DOHH2 (cell line): ENCODE measurements around the gene PLEKHM3.

ENCODE experiments used
- H3F3A ChIP-seq: fragments of 200-600 bp; sonication (generic), shearing (Covaris generic); 2 replicates; pipeline ENCODE4 v1.6.0; 2016; ENCODE audit warnings: antibody characterized with exemption, mild to moderate bottlenecking; ENCODE audit not compliant: control insufficient read depth, insufficient read depth
- H3K27ac ChIP-seq: fragments of 200-600 bp; sonication (generic); 2 replicates; pipeline ENCODE4 v1.5.1; 2014; ENCODE audit warnings: low read depth, mild to moderate bottlenecking, low read length, moderate library complexity
- H3K27me3 ChIP-seq: fragments of 200-600 bp; sonication (generic); 2 replicates; pipeline ENCODE4 v1.6.1; 2014; ENCODE audit warnings: mild to moderate bottlenecking, low read length, mixed read lengths; ENCODE audit not compliant: control insufficient read depth
- H3K36me3 ChIP-seq: fragments of 200-600 bp; sonication (generic); 2 replicates; pipeline ENCODE4 v1.6.1; 2014; ENCODE audit warnings: mild to moderate bottlenecking, low read length, moderate library complexity, mixed read lengths; ENCODE audit not compliant: control insufficient read depth
- H3K4me1 ChIP-seq: fragments of 200-600 bp; sonication (generic); 2 replicates; pipeline ENCODE4 v1.6.1; 2014; ENCODE audit warnings: mild to moderate bottlenecking, low read length, mixed read lengths; ENCODE audit not compliant: control insufficient read depth
- H3K4me2 ChIP-seq: fragments of 200-600 bp; sonication (generic); 2 replicates; pipeline ENCODE4 v1.6.0; 2014; ENCODE audit warnings: mild to moderate bottlenecking, low read length, moderate library complexity
- H3K4me3 ChIP-seq: fragments of 200-600 bp; sonication (generic); 2 replicates; pipeline ENCODE4 v1.5.1; 2014; ENCODE audit warnings: mild to moderate bottlenecking, low read length, mixed read lengths
- H3K79me2 ChIP-seq: fragments of 200-600 bp; sonication (generic); 2 replicates; pipeline ENCODE4 v1.6.1; 2014; ENCODE audit warnings: mild to moderate bottlenecking, low read length, mixed read lengths; ENCODE audit not compliant: control insufficient read depth
- H3K9me2 ChIP-seq: fragments of 200-600 bp; sonication (generic); replicated peaks from 2 replicates; pipeline ENCODE4 v1.6.1; 2014; ENCODE audit warnings: mild to moderate bottlenecking, low read length, mixed read lengths; ENCODE audit not compliant: control insufficient read depth
- H3K9me3 ChIP-seq: fragments of 200-600 bp; sonication (generic); 2 replicates; pipeline ENCODE4 v1.6.1; 2014; ENCODE audit warnings: antibody characterized with exemption, low read length, mixed read lengths; ENCODE audit not compliant: control insufficient read depth, insufficient read depth
- H4K20me1 ChIP-seq: fragments of 200-600 bp; sonication (generic); 2 replicates; pipeline ENCODE4 v1.6.0; 2014; ENCODE audit warnings: low read depth, mild to moderate bottlenecking, antibody characterized with exemption, low read length, moderate library complexity; ENCODE audit not compliant: control insufficient read depth, insufficient read depth
- CTCF ChIP-seq: fragments of 200-600 bp; sonication (generic); IDR thresholded peaks from one replicate; pipeline ENCODE4 v1.5.1; 2014; ENCODE audit warnings: antibody characterized with exemption, mild to moderate bottlenecking, low read depth, low read length; ENCODE audit not compliant: poor library complexity, severe bottlenecking
- EZH2phosphoT487 ChIP-seq: fragments of 200-600 bp; sonication (generic); IDR thresholded peaks from 2 replicates; pipeline ENCODE4 v1.6.1; 2017; ENCODE audit warnings: borderline replicate concordance, mild to moderate bottlenecking, antibody characterized with exemption, low read length, moderate library complexity, mixed read lengths

Gene PLEKHM3

GRCh38 chr2:207932106-207932505 is 93.2 kb downstream of the PLEKHM3 start:
- Histone ChIP-seq H3K27ac (no peak overlapping the region), H3K9me2 (no peaks in the 10 kb centered on the region)
- TF ChIP-seq EZH2phosphoT487 (no peak), CTCF (no peak)

DNA sequence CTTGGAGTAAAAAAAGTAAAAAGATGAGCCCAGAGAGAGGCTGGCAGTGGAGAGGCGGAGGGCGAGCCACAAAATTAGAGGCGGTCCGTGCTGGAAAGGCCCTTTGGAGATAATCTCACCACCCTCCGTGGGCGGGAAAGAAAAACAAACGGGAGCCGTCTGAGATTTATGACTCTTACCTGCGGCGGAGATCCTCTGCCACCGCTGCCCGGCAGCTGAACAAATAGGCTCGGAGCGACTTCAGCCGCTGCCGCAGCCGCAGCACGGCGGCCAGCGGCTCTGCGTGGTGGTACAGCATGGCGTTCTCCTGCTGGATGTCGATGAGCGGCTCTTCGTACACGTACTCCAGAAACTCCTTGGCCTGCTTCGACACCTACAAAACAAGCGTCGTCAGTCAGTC is 94.6 kb downstream of the PLEKHM3 start:
- H3K9me2 ChIP-seq, result no peaks in the 10 kb centered on the region
- H3K27me3 ChIP-seq, result no peaks in the 10 kb centered on the region
- no peaks in the 10 kb centered on the region for H3K79me2 ChIP-seq
- no peak overlapping the region for H3K27ac ChIP-seq
- H3K4me2 ChIP-seq, result no peak overlapping the region
- H4K20me1 ChIP-seq, result no peaks in the 10 kb centered on the region
- no peaks in the 10 kb centered on the region for H3K9me3 ChIP-seq
- H3K36me3 ChIP-seq, result no peaks in the 10 kb centered on the region
- no peaks in the 10 kb centered on the region for H3K4me1 ChIP-seq
- no peak overlapping the region for H3K4me3 ChIP-seq
- H3F3A ChIP-seq, result no peaks in the 10 kb centered on the region
- no peak for TF ChIP-seq EZH2phosphoT487
- no peak for TF ChIP-seq CTCF

More at GRCh38 chr2:207932106-207932505, 93.2 kb downstream of the PLEKHM3 start:
- no peaks in the 10 kb centered on the region for H3K36me3 ChIP-seq
- H4K20me1 ChIP-seq, result no peaks in the 10 kb centered on the region
- no peaks in the 10 kb centered on the region for H3K4me1 ChIP-seq
- no peaks in the 10 kb centered on the region for H3K79me2 ChIP-seq
- H3K9me3 ChIP-seq, result no peaks in the 10 kb centered on the region
- H3K27me3 ChIP-seq, result no peaks in the 10 kb centered on the region
- H3K4me2 ChIP-seq, result no peak overlapping the region
- H3F3A ChIP-seq, result no peaks in the 10 kb centered on the region
- no peak overlapping the region for H3K4me3 ChIP-seq

- Histone ChIP-seq H3K4me2 (no peak overlapping the region), H3K4me3 (no peak overlapping the region), H3K9me3 (no peaks in the 10 kb centered on the region), H3K9me2 (no peaks in the 10 kb centered on the region), H3K36me3 (no peaks in the 10 kb centered on the region), H4K20me1 (no peaks in the 10 kb centered on the region), H3K27ac (no peak overlapping the region), H3K27me3 (no peaks in the 10 kb centered on the region), H3K4me1 (no peaks in the 10 kb centered on the region), H3K79me2 (no peaks in the 10 kb centered on the region), H3F3A (no peaks in the 10 kb centered on the region)
- TF ChIP-seq EZH2phosphoT487, result no peak
- no peak for TF ChIP-seq CTCF
Observed at GRCh38 chr2:207929923-207930322, 95.4 kb downstream of the PLEKHM3 start.

DNA sequence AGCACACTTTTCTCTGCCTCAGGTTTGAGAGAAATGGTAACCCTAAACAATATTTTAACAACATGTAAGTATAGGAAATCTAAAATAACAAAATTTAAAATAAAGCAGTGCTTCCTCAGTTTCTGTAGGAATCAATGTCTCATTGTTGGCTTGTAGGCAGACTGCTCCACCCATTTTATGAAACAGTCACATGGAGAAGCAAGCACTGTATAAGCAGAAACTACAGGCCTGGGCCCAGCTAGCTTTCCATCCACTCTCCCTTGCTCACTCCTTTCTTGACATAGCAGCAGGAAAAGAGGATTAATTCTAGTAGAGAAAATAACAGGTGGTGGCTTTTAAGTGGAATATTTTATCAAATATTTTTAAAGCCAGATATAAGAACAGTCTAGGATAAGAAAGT is 97.2 kb downstream of the PLEKHM3 start:
- Histone ChIP-seq H3K36me3 (no peaks in the 10 kb centered on the region), H3K4me2 (no peak overlapping the region), H3K4me3 (no peak overlapping the region), H3F3A (no peaks in the 10 kb centered on the region), H3K27ac (no peak overlapping the region), H4K20me1 (no peaks in the 10 kb centered on the region), H3K79me2 (no peaks in the 10 kb centered on the region), H3K9me2 (no peaks in the 10 kb centered on the region), H3K27me3 (no peaks in the 10 kb centered on the region), H3K4me1 (no peaks in the 10 kb centered on the region), H3K9me3 (no peaks in the 10 kb centered on the region)
- TF ChIP-seq EZH2phosphoT487, result no peak
- TF ChIP-seq CTCF, result no peak
